Measurements from ENCODE around the gene USP37.

DNA sequence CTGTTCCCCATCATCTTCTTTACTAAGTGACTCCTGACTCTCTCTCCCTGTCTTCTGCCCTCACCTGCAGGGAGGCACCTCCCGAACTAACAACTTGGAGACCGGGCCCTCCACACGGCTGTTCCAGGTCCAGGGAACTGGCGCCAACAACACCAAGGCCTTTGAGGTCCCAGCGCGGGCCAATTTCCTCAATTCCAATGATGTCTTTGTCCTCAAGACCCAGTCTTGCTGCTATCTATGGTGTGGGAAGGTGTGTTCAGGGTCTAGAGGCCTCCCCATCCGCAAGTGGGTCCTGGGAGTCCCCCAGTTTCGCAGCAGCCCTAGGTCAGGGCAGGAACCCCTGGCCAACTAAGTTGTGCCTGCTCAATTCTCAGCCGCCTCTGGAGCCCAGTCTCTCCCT lies 133.7 kb downstream of the USP37 start:
- TF ChIP-seq EZH2phosphoT487 (IDR thresholded peaks at IDR 0.05; ENCODE audit: low read depth) (no peak), CTCF (IDR thresholded peaks at IDR 0.05; ENCODE audit: low read depth, low read length) (no peak)
